ENCODE measurements around the gene ADCK2. TPM values are rescaled to one million over a fixed set of nuclear protein-coding genes. Genes with fewer than 3 reads are reported as not detected.

Gene ADCK2
- polyA plus RNA-seq, 1 of the 3 experiments (the other 2 are of a cell fraction) = 19.0 TPM

DNA sequence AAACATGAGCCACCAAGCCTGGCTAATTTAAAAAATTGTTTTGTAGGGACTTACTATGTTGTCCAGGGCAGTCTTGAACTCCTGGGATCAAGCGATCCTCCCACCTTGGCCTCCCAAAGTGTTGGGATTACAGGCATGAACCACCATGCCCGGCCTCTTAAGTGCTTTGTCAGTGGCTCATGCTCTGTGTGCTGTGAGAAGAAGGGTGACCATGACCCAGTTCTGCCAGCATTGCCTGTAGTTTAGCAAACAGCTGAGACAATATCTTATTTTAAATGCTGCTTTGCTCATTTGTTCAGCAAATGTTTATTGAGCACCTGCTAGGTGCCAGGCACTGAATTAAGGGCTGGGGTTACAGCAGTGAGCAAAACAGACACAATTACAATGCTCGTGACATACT, 9.0 kb downstream of the ADCK2 start:
- DNase-seq = no peak
- 93% methylated on average over 3 of the region's 3 CpGs for WGBS (ENCODE audit: low lambda C conversion rate)
- no peaks in the 10 kb centered on the region for H3K79me2 ChIP-seq (ENCODE audit: insufficient read depth)
- no peaks in the 10 kb centered on the region for H3F3A ChIP-seq (replicated peaks; ENCODE audit: insufficient read depth)
- POLR2A ChIA-PET = no interaction called here
- no peaks in the 10 kb centered on the region for H3K4me1 ChIP-seq (ENCODE audit: control insufficient read depth in 1 of 2, insufficient read depth in 2 of 2, low read depth in 1 of 2, low read length in 1 of 2)
- no peaks in the 10 kb centered on the region for H3K9me2 ChIP-seq
- no peaks in the 10 kb centered on the region for H3K27me3 ChIP-seq (ENCODE audit: insufficient read depth)
- no peak overlapping the region for H3K4me3 ChIP-seq (ENCODE audit: low read depth in 2 of 2, low read length in 1 of 2)
- TF ChIP-seq NRF1 (IDR thresholded peaks at IDR 0.05; ENCODE audit: low read depth, low read length) (no peak), GATA2 (CRISPR knock-in tag; IDR thresholded peaks at IDR 0.05) (no peak), RFX5 (IDR thresholded peaks at IDR 0.05; ENCODE audit: low read length) (no peak), CHD2 (IDR thresholded peaks at IDR 0.05; ENCODE audit: low read length, partially characterized antibody) (no peak), MXI1 (IDR thresholded peaks at IDR 0.05; ENCODE audit: low read depth, low read length) (no peak), TCF12 (IDR thresholded peaks at IDR 0.05) (no peak), ELF1 (IDR thresholded peaks at IDR 0.05) (no peak), RXRA (IDR thresholded peaks at IDR 0.05; ENCODE audit: borderline replicate concordance, low read depth) (no peak)
- TF ChIP-seq, protein P1, sequence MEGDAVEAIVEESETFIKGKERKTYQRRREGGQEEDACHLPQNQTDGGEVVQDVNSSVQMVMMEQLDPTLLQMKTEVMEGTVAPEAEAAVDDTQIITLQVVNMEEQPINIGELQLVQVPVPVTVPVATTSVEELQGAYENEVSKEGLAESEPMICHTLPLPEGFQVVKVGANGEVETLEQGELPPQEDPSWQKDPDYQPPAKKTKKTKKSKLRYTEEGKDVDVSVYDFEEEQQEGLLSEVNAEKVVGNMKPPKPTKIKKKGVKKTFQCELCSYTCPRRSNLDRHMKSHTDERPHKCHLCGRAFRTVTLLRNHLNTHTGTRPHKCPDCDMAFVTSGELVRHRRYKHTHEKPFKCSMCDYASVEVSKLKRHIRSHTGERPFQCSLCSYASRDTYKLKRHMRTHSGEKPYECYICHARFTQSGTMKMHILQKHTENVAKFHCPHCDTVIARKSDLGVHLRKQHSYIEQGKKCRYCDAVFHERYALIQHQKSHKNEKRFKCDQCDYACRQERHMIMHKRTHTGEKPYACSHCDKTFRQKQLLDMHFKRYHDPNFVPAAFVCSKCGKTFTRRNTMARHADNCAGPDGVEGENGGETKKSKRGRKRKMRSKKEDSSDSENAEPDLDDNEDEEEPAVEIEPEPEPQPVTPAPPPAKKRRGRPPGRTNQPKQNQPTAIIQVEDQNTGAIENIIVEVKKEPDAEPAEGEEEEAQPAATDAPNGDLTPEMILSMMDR (IDR thresholded peaks at IDR 0.05) = no peak
- no peak overlapping the region for H3K4me2 ChIP-seq
- no peak overlapping the region for H3K9ac ChIP-seq
- no peaks in the 10 kb centered on the region for H4K20me1 ChIP-seq (ENCODE audit: insufficient read depth)
- peaks cover 0 to 10% of the 10 kb centered on the region in 2 experiments for H3K36me3 ChIP-seq (replicated peaks in 1 of 2; ENCODE audit: control insufficient read depth in 1 of 2, insufficient read depth in 2 of 2, low read length in 1 of 2)
- no peak overlapping the region for H2AFZ ChIP-seq (ENCODE audit: low read depth)
- no peaks in the 10 kb centered on the region for H3K9me3 ChIP-seq
- no peak overlapping the region for H3K27ac ChIP-seq (ENCODE audit: low read depth in 2 of 2, low read length in 1 of 2)
- CTCF ChIA-PET = no interaction called here

DNA sequence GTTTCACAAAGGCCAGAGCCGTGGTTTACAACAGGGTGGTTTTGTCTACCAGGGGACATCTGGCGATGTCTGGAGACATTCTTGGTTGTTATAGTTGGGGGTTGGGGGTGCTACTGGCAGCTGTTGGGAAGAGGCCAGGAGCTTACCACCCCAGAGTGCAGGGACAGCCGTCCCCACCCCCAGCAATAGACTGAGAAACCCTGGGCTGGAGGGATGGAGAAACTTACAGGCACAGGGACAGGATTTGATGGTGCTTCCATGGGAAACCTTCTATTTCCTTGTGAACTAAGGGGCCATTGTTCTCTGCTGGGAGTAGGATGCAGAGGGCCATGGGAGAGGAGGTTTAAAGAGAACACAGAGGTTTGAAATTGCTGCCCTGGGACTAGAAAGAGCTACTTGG, 10.9 kb downstream of the ADCK2 start:
- Histone ChIP-seq H2AFZ (ENCODE audit: low read depth) (no peak overlapping the region), H3K36me3 (replicated peaks in 1 of 2; ENCODE audit: control insufficient read depth in 1 of 2, insufficient read depth in 2 of 2, low read length in 1 of 2) (peaks cover 5 to 10% of the 10 kb centered on the region in 2 experiments), H3K9ac (no peak overlapping the region), H3K4me1 (ENCODE audit: control insufficient read depth in 1 of 2, insufficient read depth in 2 of 2, low read depth in 1 of 2, low read length in 1 of 2) (no peaks in the 10 kb centered on the region), H3K4me3 (ENCODE audit: low read depth in 2 of 2, low read length in 1 of 2) (no peak overlapping the region), H3F3A (replicated peaks; ENCODE audit: insufficient read depth) (no peaks in the 10 kb centered on the region), H3K27ac (ENCODE audit: low read depth in 2 of 2, low read length in 1 of 2) (no peak overlapping the region), H3K79me2 (ENCODE audit: insufficient read depth) (no peaks in the 10 kb centered on the region), H3K9me3 (no peaks in the 10 kb centered on the region), H4K20me1 (ENCODE audit: insufficient read depth) (no peaks in the 10 kb centered on the region), H3K4me2 (no peak overlapping the region), H3K9me2 (no peaks in the 10 kb centered on the region), H3K27me3 (ENCODE audit: insufficient read depth) (no peaks in the 10 kb centered on the region)
- 84% methylated on average over 3 of the region's 3 CpGs for WGBS (ENCODE audit: low lambda C conversion rate)
- TF ChIP-seq EP300 (IDR thresholded peaks at IDR 0.05; ENCODE audit: borderline replicate concordance in 1 of 2, low read depth in 1 of 2, low read length in 1 of 2) = no peak
- TF ChIP-seq FOXJ3 (CRISPR knock-in tag; IDR thresholded peaks at IDR 0.05) = no peak
- no peak for TF ChIP-seq JUND (IDR thresholded peaks at IDR 0.05)
- ChIA-PET CTCF (interaction anchor here (0.6 to 2.9 kb wide), 4 partner anchors 9 to 558 kb away, joined by 3 to 15 read pairs (median 6); no protein-coding TSS in a partner anchor), POLR2A (no interaction called here)
- no peak for DNase-seq

All from SK-N-SH (cell line).